ENCODE measurements around the gene PRKAB1. TPM values are rescaled to one million over a fixed set of nuclear protein-coding genes. Genes with fewer than 3 reads are reported as not detected.

PRKAB1 gene
- total RNA-seq, 1 experiment from 2014 or later = 25.0 TPM

DNA sequence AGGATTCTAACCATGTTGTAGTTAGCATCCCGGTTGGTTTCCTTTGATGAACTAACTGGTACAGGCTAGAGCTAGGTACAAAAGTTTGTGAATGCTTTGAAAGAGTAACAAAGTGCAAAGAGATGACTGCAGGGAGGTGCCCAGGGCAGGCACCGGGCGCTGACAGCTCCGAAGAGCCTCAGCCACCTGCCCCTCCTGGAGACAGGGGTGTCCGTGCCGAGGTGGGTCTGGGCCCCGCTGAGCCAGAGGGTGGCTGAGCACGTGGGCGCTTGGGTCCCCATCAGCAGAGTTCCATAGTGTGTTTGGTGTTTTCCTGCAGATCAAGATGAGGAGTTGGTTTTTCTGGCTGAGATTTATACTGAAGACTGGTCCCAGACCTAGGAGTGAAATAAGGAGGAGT is 19.9 kb downstream of the PRKAB1 start:
- TF ChIP-seq FOSL1 (IDR thresholded peaks at IDR 0.05; ENCODE audit: low read depth) (no peak), SP1 (IDR thresholded peaks at IDR 0.05; ENCODE audit: low read depth) (no peak), CBX3 (IDR thresholded peaks at IDR 0.05; ENCODE audit: low read depth) (no peak), EZH2phosphoT487 (IDR thresholded peaks at IDR 0.05; ENCODE audit: borderline replicate concordance) (no peak), POLR2AphosphoS5 (IDR thresholded peaks at IDR 0.05; ENCODE audit: low read depth, low read length) (no peak), ZNF274 (IDR thresholded peaks at IDR 0.05; ENCODE audit: low read depth, low read length) (no peak), CEBPB (IDR thresholded peaks at IDR 0.05; ENCODE audit: low read depth) (no peak), ELF1 (IDR thresholded peaks at IDR 0.05; ENCODE audit: borderline replicate concordance, low read depth) (no peak), YY1 (IDR thresholded peaks at IDR 0.05; ENCODE audit: extremely low read depth, insufficient replicate concordance, low read depth, low read length) (no peak), RAD21 (IDR thresholded peaks at IDR 0.05; ENCODE audit: low read depth) (no peak), SRF (IDR thresholded peaks at IDR 0.05; ENCODE audit: low read depth) (no peak), EZH2 (IDR thresholded peaks at IDR 0.05) (no peak), SIN3A (IDR thresholded peaks at IDR 0.05; ENCODE audit: low read depth) (no peak)
- TF ChIP-seq, protein P1, sequence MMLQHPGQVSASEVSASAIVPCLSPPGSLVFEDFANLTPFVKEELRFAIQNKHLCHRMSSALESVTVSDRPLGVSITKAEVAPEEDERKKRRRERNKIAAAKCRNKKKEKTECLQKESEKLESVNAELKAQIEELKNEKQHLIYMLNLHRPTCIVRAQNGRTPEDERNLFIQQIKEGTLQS (IDR thresholded peaks at IDR 0.05) = no peak
- TF ChIP-seq, protein P2, sequence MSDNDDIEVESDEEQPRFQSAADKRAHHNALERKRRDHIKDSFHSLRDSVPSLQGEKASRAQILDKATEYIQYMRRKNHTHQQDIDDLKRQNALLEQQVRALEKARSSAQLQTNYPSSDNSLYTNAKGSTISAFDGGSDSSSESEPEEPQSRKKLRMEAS (IDR thresholded peaks at IDR 0.05) = no peak
- TF ChIP-seq, protein P3, sequence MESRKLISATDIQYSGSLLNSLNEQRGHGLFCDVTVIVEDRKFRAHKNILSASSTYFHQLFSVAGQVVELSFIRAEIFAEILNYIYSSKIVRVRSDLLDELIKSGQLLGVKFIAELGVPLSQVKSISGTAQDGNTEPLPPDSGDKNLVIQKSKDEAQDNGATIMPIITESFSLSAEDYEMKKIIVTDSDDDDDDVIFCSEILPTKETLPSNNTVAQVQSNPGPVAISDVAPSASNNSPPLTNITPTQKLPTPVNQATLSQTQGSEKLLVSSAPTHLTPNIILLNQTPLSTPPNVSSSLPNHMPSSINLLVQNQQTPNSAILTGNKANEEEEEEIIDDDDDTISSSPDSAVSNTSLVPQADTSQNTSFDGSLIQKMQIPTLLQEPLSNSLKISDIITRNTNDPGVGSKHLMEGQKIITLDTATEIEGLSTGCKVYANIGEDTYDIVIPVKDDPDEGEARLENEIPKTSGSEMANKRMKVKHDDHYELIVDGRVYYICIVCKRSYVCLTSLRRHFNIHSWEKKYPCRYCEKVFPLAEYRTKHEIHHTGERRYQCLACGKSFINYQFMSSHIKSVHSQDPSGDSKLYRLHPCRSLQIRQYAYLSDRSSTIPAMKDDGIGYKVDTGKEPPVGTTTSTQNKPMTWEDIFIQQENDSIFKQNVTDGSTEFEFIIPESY (IDR thresholded peaks at IDR 0.05; ENCODE audit: extremely low read depth, insufficient replicate concordance, low read length) = no peak
- TF ChIP-seq, protein P4, sequence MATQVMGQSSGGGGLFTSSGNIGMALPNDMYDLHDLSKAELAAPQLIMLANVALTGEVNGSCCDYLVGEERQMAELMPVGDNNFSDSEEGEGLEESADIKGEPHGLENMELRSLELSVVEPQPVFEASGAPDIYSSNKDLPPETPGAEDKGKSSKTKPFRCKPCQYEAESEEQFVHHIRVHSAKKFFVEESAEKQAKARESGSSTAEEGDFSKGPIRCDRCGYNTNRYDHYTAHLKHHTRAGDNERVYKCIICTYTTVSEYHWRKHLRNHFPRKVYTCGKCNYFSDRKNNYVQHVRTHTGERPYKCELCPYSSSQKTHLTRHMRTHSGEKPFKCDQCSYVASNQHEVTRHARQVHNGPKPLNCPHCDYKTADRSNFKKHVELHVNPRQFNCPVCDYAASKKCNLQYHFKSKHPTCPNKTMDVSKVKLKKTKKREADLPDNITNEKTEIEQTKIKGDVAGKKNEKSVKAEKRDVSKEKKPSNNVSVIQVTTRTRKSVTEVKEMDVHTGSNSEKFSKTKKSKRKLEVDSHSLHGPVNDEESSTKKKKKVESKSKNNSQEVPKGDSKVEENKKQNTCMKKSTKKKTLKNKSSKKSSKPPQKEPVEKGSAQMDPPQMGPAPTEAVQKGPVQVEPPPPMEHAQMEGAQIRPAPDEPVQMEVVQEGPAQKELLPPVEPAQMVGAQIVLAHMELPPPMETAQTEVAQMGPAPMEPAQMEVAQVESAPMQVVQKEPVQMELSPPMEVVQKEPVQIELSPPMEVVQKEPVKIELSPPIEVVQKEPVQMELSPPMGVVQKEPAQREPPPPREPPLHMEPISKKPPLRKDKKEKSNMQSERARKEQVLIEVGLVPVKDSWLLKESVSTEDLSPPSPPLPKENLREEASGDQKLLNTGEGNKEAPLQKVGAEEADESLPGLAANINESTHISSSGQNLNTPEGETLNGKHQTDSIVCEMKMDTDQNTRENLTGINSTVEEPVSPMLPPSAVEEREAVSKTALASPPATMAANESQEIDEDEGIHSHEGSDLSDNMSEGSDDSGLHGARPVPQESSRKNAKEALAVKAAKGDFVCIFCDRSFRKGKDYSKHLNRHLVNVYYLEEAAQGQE (IDR thresholded peaks at IDR 0.05; ENCODE audit: low read depth) = no peak
- TF ChIP-seq, protein P5, sequence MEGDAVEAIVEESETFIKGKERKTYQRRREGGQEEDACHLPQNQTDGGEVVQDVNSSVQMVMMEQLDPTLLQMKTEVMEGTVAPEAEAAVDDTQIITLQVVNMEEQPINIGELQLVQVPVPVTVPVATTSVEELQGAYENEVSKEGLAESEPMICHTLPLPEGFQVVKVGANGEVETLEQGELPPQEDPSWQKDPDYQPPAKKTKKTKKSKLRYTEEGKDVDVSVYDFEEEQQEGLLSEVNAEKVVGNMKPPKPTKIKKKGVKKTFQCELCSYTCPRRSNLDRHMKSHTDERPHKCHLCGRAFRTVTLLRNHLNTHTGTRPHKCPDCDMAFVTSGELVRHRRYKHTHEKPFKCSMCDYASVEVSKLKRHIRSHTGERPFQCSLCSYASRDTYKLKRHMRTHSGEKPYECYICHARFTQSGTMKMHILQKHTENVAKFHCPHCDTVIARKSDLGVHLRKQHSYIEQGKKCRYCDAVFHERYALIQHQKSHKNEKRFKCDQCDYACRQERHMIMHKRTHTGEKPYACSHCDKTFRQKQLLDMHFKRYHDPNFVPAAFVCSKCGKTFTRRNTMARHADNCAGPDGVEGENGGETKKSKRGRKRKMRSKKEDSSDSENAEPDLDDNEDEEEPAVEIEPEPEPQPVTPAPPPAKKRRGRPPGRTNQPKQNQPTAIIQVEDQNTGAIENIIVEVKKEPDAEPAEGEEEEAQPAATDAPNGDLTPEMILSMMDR (IDR thresholded peaks at IDR 0.05 in 2 of 3, conservative IDR thresholded peaks at IDR 0.05 in 1 of 3; ENCODE audit: borderline replicate concordance in 1 of 3, insufficient read depth in 1 of 3, low read depth in 2 of 3, low read length in 2 of 3) = no peak
- Histone ChIP-seq H3K4me1 (ENCODE audit: control insufficient read depth in 1 of 2, insufficient read depth in 2 of 2, low read length in 2 of 2) (no peaks in the 10 kb centered on the region), H3K79me2 (ENCODE audit: insufficient read depth, low read length) (no peaks in the 10 kb centered on the region), H2AFZ (ENCODE audit: low read depth, low read length, poor library complexity, severe bottlenecking) (no peak overlapping the region), H3K27ac (ENCODE audit: low read depth, low read length) (no peak overlapping the region), H4K20me1 (ENCODE audit: insufficient read depth) (no peaks in the 10 kb centered on the region), H3K9ac (ENCODE audit: low read length) (no peak overlapping the region), H3K9me2 (ENCODE audit: insufficient read depth) (no peaks in the 10 kb centered on the region), H3K4me3 (replicated peaks in 1 of 2; ENCODE audit: low read depth in 1 of 2, low read length in 2 of 2) (no peak overlapping the region), H3K36me3 (ENCODE audit: control insufficient read depth in 1 of 2, insufficient read depth in 2 of 2, low read length in 2 of 2) (peaks cover 9 to 18% of the 10 kb centered on the region in 2 experiments; a peak in 3 of 4 replicates), H3K27me3 (ENCODE audit: insufficient read depth, low read length) (no peaks in the 10 kb centered on the region), H3K4me2 (ENCODE audit: low read length) (no peak overlapping the region), H3K9me3 (ENCODE audit: control insufficient read depth in 1 of 2, insufficient read depth in 1 of 2, low read depth in 1 of 2, low read length in 2 of 2) (no peaks in the 10 kb centered on the region)
- intact Hi-C loops (cut with micrococcal nuclease) = no loop called here
- ATAC-seq = no peak
- ChIA-PET CTCF (interaction anchor here (0.7 kb wide), 1 partner anchor 668 kb away, joined by 3 read pairs; no protein-coding TSS in a partner anchor), POLR2A (no interaction called here), RAD21 (ENCODE audit: low non-redundant PET in 1 of 2, low total read pairs in 2 of 2, uncharacterized antibody in 2 of 2, unreplicated experiment in 2 of 2) (no interaction called here)
- BruUV-seq (replicated peaks) = no TSS peak
- DNase-seq (ENCODE audit: low read depth, low spot score) = no peak

Measured in HCT116 (cell line).